ENCODE data around the gene MINDY2.

DNA sequence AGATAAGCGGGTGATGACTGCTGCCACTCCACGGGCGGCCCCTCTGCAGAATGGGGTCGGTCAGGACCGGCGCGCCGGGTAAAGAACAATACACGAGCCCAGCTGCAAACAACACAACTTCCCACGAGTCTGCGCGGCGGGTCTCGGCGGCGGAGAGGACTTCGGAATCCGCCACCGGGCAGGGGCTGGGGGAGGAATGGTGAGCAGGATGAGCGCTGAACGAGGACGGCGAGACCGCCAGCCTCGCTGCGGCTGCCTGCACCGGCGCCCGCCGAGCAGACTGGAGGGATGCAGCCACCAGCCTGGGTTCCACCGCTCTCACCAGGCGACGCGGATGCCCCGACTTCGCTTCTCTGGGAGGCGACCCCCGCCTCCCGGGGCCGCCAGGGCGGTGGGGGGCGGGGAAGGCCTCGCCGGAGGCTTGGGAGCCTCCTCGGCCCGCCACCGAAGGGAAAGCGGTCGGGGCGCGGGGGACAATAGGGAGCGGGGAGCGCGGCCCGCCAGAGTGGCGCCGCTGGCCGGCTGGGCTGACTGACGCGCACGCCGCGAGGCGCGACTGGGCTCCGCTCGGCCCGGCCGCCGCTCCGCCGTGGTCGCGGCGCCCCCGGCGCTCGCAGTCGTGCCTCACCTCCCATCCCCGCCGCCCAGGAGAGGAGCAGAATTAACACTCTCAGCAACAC is 22.1 kb upstream of the MINDY2 start:
- no peak for TF ChIP-seq GABPA (tag; conservative IDR thresholded peaks at IDR 0.05; ENCODE audit: low read depth)
- TF ChIP-seq, protein P1, sequence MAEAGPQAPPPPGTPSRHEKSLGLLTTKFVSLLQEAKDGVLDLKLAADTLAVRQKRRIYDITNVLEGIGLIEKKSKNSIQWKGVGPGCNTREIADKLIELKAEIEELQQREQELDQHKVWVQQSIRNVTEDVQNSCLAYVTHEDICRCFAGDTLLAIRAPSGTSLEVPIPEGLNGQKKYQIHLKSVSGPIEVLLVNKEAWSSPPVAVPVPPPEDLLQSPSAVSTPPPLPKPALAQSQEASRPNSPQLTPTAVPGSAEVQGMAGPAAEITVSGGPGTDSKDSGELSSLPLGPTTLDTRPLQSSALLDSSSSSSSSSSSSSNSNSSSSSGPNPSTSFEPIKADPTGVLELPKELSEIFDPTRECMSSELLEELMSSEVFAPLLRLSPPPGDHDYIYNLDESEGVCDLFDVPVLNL (CRISPR knock-in tag; IDR thresholded peaks at IDR 0.05; ENCODE audit: low read depth): no peak

All from K562 (cell line).